ENCODE results near the gene KIAA0825.
"Not testable (repeated sequence)": the region's sequence is repeated elsewhere in the genome, so short reads cannot be mapped to it uniquely, and the experiment has no call there.

KIAA0825 gene

GRCh38 chr5:94577466-94578245, 40.7 kb downstream of the KIAA0825 start:
- no peak for DNase-seq

GRCh38 chr5:94575196-94575595, 43.2 kb downstream of the KIAA0825 start:
- no peak for DNase-seq

GRCh38 chr5:94573349-94573748, 45.1 kb downstream of the KIAA0825 start:
- DNase-seq, result not testable (repeated sequence)

- DNase-seq, result no peak
Measured at GRCh38 chr5:94571415-94571814, 47.0 kb downstream of the KIAA0825 start.

GRCh38 chr5:94564812-94565211, 53.6 kb downstream of the KIAA0825 start:
- no peak for DNase-seq

- no peak for DNase-seq
Measured at GRCh38 chr5:94562327-94562971, 56.0 kb downstream of the KIAA0825 start.

- no peak for DNase-seq
Measured at GRCh38 chr5:94558028-94558427, 60.4 kb downstream of the KIAA0825 start.

GRCh38 chr5:94551858-94552257, 66.5 kb downstream of the KIAA0825 start:
- no peak for DNase-seq

- no peak for DNase-seq
Measured at GRCh38 chr5:94545870-94546625, 72.4 kb downstream of the KIAA0825 start.

- no peak for DNase-seq
Measured at GRCh38 chr5:94544875-94545547, 73.4 kb downstream of the KIAA0825 start.

- no peak for DNase-seq
Measured at GRCh38 chr5:94544031-94544650, 74.3 kb downstream of the KIAA0825 start.

- DNase-seq, result no peak
Measured at GRCh38 chr5:94540856-94541494, 77.4 kb downstream of the KIAA0825 start.

GRCh38 chr5:94538260-94538659, 80.1 kb downstream of the KIAA0825 start:
- DNase-seq, result no peak

- no peak for DNase-seq
Measured at GRCh38 chr5:94526706-94527105, 91.7 kb downstream of the KIAA0825 start.

- DNase-seq, result no peak
Measured at GRCh38 chr5:94524841-94525697, 93.3 kb downstream of the KIAA0825 start.

GRCh38 chr5:94523018-94523417, 95.4 kb downstream of the KIAA0825 start:
- no peak for DNase-seq

- DNase-seq, result no peak
Measured at GRCh38 chr5:94522117-94522516, 96.3 kb downstream of the KIAA0825 start.

GRCh38 chr5:94517490-94518488, 100.6 kb downstream of the KIAA0825 start:
- no peak for DNase-seq

GRCh38 chr5:94516148-94516547, 102.3 kb downstream of the KIAA0825 start:
- no peak for DNase-seq
